Cortex of kidney (tissue), 1 donor: ENCODE measurements around the gene DEFB108B.
A peak's percentile ranks its signal among the peaks of the same experiment; 100 is the strongest.
"Not testable (repeated sequence)": the region's sequence is repeated elsewhere in the genome, so short reads cannot be mapped to it uniquely, and the experiment has no call there.

Source experiments
- DNase-seq: peaks from one replicate; lab custom pipeline; 2025; lab: John Stamatoyannopoulos, UW

DEFB108B gene, protein sequence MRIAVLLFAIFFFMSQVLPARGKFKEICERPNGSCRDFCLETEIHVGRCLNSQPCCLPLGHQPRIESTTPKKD

DNA sequence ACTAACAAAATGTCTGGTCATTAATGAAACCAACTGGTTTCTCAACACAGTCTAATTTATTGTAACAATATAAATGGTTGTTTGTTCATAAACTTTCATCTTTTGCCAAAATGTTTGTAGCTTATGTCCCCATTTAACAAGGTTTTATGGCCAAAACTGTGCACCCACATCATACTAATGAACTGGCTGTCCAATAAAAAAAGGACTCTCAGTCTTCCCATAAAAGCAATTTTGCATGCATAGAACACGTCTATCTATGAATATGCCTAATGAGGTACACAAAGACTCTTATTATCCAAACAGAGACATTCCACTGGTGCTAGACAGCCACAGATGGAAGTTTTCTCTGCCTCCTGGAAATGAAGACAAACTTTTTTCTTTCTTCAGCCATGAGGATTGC is at the start of gene DEFB108B:
DEFB108B (plus strand) TSS at position 390 of the 400 bp plus-strand sequence; CDS start at position 390, 0 bp downstream.
- not testable (repeated sequence) for DNase-seq

- DNase-seq: not testable (repeated sequence)
Observed at GRCh38 chr11:71786114-71786847, 46.7 kb upstream of the DEFB108B start.

GRCh38 chr11:71786848-71787097 is 46.2 kb upstream of the DEFB108B start:
- peak; percentile 50 for DNase-seq

- DNase-seq: no peak
Observed at GRCh38 chr11:71787098-71787823, 45.7 kb upstream of the DEFB108B start.

DNA sequence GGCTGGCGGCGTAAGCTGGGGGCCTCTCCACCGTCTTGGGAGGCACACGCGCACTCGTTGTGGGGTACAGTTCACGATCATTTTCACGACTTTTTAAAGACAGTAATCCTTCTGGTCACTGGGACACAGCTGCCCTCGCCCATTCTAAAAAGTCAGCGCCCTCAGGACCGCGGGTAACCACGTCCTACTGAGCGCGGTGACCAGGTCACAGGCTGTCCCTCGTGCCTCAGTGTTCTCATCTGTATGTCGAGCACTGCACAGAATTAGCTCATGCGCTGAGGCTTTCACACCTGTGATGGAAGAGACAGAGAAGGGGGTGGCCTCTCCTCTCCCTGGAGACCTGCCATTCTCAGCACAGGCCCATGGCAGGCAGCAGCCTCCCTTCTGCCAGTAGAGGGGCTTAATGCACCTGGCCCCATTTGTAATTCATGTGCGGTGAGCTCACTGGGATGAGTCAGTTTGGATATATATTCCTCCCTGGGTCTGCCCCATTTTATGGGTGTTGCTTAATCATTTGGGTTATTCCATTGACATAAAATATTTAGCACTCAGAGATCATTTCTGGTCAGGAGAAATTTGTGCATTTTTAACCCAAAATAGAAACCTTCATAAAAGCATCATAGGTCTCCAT is 45.1 kb upstream of the DEFB108B start:
- not testable (repeated sequence) for DNase-seq

DNA sequence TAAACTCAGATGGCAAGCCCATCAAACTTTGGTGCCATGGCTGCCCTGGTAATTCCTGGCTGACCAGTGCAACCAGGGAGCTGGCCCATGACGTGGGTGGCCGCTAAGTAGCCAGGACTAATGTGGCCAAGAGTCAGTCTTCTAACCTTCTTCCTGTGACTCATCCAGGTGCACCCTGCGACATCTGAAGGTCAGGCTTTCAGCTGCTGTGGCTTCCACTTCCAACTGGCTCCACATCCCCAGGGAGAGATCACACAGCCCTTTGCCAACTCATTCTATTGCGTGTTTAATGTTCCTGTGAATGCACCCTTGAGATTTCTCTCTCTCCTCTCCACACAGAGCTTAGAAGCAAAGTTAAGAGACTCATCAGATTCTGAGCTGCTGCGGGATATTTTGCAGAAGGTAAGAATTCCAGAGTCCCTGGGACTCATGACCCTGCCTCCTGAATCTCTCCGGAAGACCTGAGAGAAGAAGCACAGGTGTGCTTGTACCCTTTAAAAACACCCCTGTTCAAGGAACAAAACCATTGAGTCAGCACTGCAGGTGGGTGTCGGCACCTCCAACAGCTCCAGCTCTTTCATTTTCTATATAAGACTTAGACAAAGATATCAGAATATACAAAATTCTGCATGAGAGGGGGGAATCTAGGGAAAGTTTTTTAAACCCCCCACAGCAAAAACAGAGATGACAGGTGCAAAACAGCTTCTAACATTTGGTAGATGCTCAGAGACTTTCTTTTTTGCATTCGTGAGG is 43.4 kb upstream of the DEFB108B start:
- not testable (repeated sequence) for DNase-seq

DNA sequence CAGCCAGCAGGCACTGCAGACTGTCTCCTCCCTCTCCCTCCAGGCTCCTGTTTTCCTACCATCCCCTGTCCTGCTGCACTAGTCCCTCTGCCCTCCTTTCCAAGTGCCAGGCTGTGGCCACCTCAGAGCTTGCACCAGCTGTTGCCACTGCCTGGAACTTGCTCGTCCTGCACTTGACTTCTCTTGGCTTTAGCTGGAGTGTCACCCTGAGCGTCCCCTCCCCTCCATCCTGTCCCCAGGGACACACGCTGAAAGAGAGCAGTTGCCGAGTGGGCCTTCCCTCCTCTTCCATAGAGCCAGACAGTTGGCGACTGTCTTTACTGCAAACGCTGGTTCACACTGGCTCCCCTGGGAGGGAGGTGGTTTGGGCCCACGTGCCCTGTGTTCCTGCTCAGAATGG is 41.9 kb upstream of the DEFB108B start:
- DNase-seq: not testable (repeated sequence)

GRCh38 chr11:71792621-71793235 is 40.3 kb upstream of the DEFB108B start:
- not testable (repeated sequence) for DNase-seq

DNA sequence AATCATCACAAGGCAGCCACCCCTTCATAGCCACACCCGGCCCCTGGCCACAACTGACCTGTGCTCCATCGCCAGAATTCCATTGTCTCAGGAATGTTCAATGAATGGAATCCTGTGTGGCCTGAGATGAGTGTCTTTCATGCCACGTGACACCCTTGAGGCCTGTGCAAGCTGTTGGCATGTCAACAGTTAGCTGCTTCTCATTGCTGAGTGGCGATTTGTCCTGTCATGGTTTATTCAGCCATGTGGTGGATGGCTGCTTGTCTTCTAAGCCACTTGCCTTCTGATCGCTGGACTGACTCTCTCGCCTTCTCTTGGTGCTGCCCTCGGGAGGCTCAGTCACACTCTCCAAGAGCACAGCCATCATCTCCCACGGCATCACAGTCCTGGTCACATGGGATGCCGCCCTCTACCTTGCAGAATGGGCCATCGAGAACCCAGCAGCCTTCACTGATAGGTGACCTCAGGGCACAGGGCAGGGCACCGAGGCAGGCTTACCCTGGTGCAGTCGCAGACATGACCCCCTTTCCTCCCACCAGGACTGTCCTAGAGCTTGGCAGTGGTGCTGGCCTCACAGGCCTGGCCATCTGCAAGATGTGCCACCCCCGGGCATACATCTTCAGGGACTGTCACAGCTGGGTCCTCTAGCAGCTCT is 38.5 kb upstream of the DEFB108B start:
- not testable (repeated sequence) for DNase-seq

DNA sequence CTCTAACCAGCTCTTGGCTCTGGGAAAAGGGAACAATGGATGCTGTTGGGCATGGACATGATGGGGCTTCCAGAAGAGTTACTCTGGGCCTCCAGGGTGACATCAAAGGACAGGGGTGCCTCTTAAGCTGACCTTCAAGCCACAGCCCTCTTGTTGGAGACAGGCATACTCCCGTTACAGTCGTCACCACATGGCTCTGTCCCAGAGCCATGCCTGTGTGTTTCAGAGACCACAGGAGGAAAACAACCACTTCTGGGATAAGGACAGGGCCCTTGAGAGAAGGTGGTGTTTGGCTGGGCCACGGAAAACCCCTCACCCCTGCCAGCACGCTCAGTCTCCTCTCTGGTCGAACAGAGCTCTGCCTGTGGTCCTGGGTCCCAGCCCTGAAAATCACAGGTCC is 37.8 kb upstream of the DEFB108B start:
- DNase-seq: not testable (repeated sequence)

DNA sequence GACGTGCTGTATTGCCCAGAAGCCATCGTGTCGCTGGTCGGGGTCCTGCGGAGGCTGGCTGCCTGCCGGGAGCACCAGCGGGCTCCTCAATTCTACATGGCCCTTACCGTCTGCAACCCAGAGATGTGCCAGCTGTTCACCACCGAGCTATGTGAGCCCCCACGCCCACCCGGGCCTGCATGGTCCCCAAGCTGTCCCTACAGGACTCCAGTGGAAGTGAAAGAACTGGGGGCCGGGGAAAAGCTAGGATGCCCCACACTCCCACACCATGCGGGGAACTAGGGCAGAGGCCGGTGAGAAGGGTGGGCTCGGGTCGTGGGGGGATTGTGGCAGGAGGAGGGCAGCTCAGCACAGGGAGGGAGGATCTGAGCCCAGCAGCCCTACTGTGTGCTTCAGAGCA is 37.0 kb upstream of the DEFB108B start:
- not testable (repeated sequence) for DNase-seq

- not testable (repeated sequence) for DNase-seq
Observed at GRCh38 chr11:71796781-71797180, 36.2 kb upstream of the DEFB108B start.

DNA sequence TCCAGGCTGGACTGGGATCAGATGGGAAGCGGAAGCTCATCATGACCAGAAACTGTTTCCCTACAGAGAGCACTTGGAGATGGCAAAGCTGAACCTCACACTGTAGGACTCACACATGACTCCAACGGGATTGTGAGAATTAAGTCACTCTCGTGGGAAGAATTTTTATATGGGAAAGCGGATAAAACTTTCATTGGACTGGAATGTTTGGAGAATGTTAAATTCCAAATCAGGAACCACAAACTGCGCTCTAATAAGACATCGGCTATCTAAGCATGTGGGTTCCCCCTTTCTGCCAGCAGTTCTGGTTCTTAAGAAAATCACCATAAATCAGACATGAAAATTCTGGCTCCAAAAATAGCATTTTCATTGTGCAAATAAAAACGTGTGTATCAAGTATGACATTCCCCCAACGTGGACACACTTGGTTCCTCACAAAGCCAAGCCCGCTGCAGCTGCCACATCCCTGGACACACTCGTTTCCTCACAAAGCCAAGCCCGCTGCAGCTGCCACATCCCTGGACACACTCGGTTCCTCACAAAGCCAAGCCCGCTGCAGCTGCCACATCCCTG is 33.4 kb upstream of the DEFB108B start:
- not testable (repeated sequence) for DNase-seq

DNA sequence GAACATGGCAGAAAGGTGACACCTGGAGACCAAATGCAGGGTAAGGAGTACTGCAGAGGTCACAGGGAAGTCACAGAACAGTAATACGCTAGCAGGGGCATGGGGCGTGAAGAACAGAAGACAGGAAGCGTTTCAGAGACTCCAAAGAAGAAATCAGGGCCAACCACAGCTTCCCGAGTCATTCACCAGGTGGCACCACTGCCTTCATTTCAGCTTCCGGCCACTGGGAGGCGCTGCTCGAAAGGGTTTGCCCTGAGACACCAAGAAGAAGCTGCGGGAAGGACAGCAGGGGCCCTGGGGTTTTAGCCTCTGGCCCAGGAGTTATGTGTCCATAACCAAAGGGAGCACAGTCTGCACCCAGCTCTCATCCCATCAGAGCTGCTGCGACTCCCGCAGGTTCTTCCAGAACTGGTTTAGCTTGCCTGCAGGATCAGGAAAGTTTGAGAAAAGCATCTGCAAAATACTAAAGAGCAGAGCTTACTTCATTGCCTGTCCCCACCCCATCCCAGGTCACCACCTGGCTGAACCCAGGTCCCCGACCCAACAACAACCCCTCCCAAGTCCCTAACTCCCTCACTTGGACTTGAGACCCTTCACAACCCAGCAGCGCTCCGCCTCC is 32.6 kb upstream of the DEFB108B start:
- DNase-seq: not testable (repeated sequence)

- not testable (repeated sequence) for DNase-seq
Observed at GRCh38 chr11:71801026-71801425, 32.0 kb upstream of the DEFB108B start.

DNA sequence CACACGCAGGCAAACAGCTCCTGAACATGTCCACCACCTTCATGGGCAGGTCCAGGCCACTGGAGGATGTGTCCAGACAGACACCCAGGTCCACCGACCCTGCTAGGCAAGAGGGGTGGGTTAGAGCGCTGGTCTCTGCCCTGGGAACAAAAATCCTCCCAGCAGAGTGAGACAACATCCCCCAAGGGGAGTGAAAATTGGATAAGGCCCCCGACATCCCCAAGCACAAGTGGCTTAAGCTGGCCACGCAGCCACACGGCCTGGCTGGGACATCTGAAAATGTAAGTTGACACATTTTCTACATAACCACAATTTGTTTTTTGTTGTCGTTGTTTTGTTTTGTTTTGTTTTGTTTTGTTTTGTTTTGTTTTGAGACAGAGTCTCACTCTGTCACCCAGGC is 30.1 kb upstream of the DEFB108B start:
- not testable (repeated sequence) for DNase-seq

DNA sequence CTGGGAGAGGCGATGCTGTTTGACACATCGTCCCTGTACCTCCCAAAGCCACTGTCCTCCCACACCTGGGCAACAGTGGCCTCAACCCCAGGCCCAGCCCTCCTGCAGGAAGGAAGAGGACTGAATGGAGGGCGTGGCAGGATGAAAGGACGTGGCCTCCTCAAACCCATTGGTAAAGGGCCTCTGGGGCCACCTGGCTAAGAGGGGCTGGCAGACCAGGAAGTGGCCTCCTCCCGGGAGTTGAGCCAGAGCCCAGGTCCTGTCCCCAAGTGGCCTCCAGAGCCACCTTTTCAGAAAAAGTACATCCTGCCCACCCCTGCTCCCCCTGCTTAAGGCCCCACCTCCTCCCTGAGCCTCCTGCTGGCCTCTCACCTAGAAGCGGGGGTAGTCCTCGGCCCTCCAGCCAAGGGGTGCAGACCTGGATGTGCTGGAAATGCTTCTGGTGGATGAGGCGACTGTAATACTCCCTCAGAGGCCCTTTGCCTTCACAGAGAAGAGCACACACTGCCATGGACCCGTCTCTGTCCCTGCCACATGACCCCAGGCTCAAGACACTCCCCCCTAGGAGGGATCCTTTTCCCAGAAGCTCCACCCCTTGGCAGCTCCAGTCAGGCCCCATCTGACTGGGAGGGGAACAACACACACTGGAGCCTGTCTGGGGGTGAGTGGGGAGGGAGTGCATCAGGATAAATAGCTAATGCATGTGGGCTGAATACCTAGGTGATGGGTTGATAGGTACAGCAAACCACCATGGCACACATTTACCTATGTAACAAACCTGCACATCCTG is 28.6 kb upstream of the DEFB108B start:
- DNase-seq: not testable (repeated sequence)

- not testable (repeated sequence) for DNase-seq
Observed at GRCh38 chr11:71812529-71812928, 20.5 kb upstream of the DEFB108B start.
